Thyroid gland (tissue), 4 donors: ENCODE results near the gene SOX13.

Experiments used
- CTCF ChIP-seq, 6 experiments: fragments of 200-600 bp in 3 of 6; fragments of 450-650 bp in 3 of 6; sonication (generic) in 3 of 6; IDR thresholded peaks; one replicate each; pipeline ENCODE4 v1.5.1; 2016 to 2019; ENCODE audit warnings: antibody characterized with exemption in 6 of 6, mild to moderate bottlenecking in 2 of 6, inconsistent platforms in 1 of 6, moderate library complexity in 1 of 6
- POLR2A ChIP-seq, 2 donors: fragments of 450-650 bp; IDR thresholded peaks; one replicate each; pipeline ENCODE4 v1.6.1; 2017; ENCODE audit warnings: antibody characterized with exemption in 2 of 2, mild to moderate bottlenecking in 2 of 2, moderate library complexity in 1 of 2

- TF ChIP-seq POLR2A (IDR thresholded peaks at IDR 0.05): no peak
- no peak for TF ChIP-seq CTCF (IDR thresholded peaks at IDR 0.05)
Measured at GRCh38 chr1:204033306-204033705, 39.6 kb upstream of the SOX13 start.
